ENCODE data around the gene ABHD17C. TPM values are rescaled to one million over a fixed set of nuclear protein-coding genes. Genes with fewer than 3 reads are reported as not detected.
A peak's percentile ranks its signal among the peaks of the same experiment; 100 is the strongest.

Gene ABHD17C
- total and polyA plus RNA-seq, 2 of the 8 experiments (the other 6 are each of a cell fraction or from before 2014, with no cell fraction given), result 20.2 to 29.8 TPM

GRCh38 chr15:80679167-80679803 is 15.8 kb upstream of the ABHD17C start:
- Histone ChIP-seq H3K4me1 (replicated peaks in 1 of 4; ENCODE audit: control insufficient read depth in 3 of 4, insufficient read depth in 4 of 4, low read length in 3 of 4) (no peaks in the 10 kb centered on the region), H3K27me3 (replicated peaks in 1 of 4; ENCODE audit: control insufficient read depth in 3 of 4, extremely low read depth in 1 of 4, insufficient read depth in 3 of 4, low read length in 3 of 4) (0 out of 7 replicates have a peak, but pooled peaks cover 0 to 2% (median 0%) of the 10 kb centered on the region in 4 experiments), H3K79me2 (ENCODE audit: control insufficient read depth in 1 of 2, insufficient read depth in 2 of 2, low read length in 2 of 2) (no peaks in the 10 kb centered on the region), H3K4me3 (ENCODE audit: extremely low read depth in 1 of 4, insufficient read depth in 2 of 4, low read depth in 3 of 4, low read length in 4 of 4) (no peak overlapping the region; a peak in 1 of 8 replicates), H2BK15ac (ENCODE audit: low read length) (no peak overlapping the region), H3K9me3 (ENCODE audit: insufficient read depth in 2 of 2, low read depth in 1 of 2, low read length in 1 of 2) (0 out of 4 replicates have a peak, but pooled peaks cover 0 to 4% of the 10 kb centered on the region in 2 experiments), H4K91ac (replicated peaks; ENCODE audit: insufficient read length, low read length) (no peak overlapping the region), H3K23ac (ENCODE audit: insufficient read length) (no peak overlapping the region), H3K4me2 (ENCODE audit: insufficient read depth in 1 of 2, low read depth in 2 of 2, low read length in 2 of 2) (no peak overlapping the region), H2BK20ac (ENCODE audit: low read length) (peak overlapping the region; percentile 82; the same call in 1 of the 2 replicates), H3K56ac (replicated peaks; ENCODE audit: insufficient read length, low read depth, low read length) (no peak overlapping the region), H2AFZ (ENCODE audit: low read length) (0 out of 2 replicates have a peak overlapping the region, but pooled peaks have one; percentile 48), H3K36me3 (ENCODE audit: control insufficient read depth in 2 of 4, insufficient read depth in 4 of 4, low read length in 3 of 4) (no peaks in the 10 kb centered on the region), H3K27ac (ENCODE audit: low read depth, low read length) (no peak overlapping the region), H3K18ac (ENCODE audit: extremely low read depth, low read length) (no peak overlapping the region), H3K79me1 (ENCODE audit: low read depth, low read length) (no peaks in the 10 kb centered on the region), H3K23me2 (ENCODE audit: low read depth, low read length) (no peaks in the 10 kb centered on the region), H2BK120ac (replicated peaks; ENCODE audit: low read depth, low read length) (no peak overlapping the region), H4K8ac (ENCODE audit: extremely low read depth, insufficient read depth, low read length) (no peak overlapping the region), H3K4ac (replicated peaks; ENCODE audit: insufficient read length, low read depth, low read length) (no peak overlapping the region), H4K5ac (ENCODE audit: insufficient read length, low read depth, low read length) (no peak overlapping the region), H4K20me1 (replicated peaks in 1 of 2; ENCODE audit: control insufficient read depth in 1 of 2, insufficient read depth in 2 of 2, low read length in 2 of 2) (no peaks in the 10 kb centered on the region), H3K14ac (ENCODE audit: insufficient read length) (no peak overlapping the region), H3K9ac (replicated peaks in 1 of 4; ENCODE audit: extremely low read depth in 1 of 4, low read depth in 3 of 4, low read length in 3 of 4) (no peak overlapping the region; a peak in 1 of 7 replicates), H2BK5ac (ENCODE audit: low read depth, low read length) (no peak overlapping the region), H2BK12ac (ENCODE audit: low read depth, low read length) (no peak overlapping the region), H2AK5ac (ENCODE audit: low read depth, low read length) (no peak overlapping the region)
- TF ChIP-seq E2F6 (IDR thresholded peaks at IDR 0.05) (no peak), FOSL1 (IDR thresholded peaks at IDR 0.05; ENCODE audit: insufficient read depth, low read depth, low read length) (no peak), YY1 (IDR thresholded peaks at IDR 0.05; ENCODE audit: low read depth, low read length) (peak; percentile 54; the same call in 1 of the 2 replicates), CHD1 (IDR thresholded peaks at IDR 0.05; ENCODE audit: low read depth, low read length) (no peak), EZH2 (IDR thresholded peaks at IDR 0.05; ENCODE audit: low read depth, low read length, severe bottlenecking) (no peak), NRF1 (IDR thresholded peaks at IDR 0.05; ENCODE audit: low read depth, low read length) (no peak), ASH2L (IDR thresholded peaks at IDR 0.05; ENCODE audit: low read length) (no peak), RBBP5 (IDR thresholded peaks at IDR 0.05; ENCODE audit: borderline replicate concordance, low read depth, low read length) (no peak), HDAC6 (IDR thresholded peaks at IDR 0.05; ENCODE audit: low read depth, low read length) (no peak)
- DNase-seq (ENCODE audit: low read depth in 1 of 2, low spot score in 2 of 2), result no peak
- no peak for FAIRE-seq
- ChIA-PET CTCF (ENCODE audit: partially characterized antibody) (interaction anchor here (1.0 to 1.7 kb wide), 5 partner anchors 13 to 309 kb away, joined by 3 to 10 read pairs (median 4); partner anchors contain the start of gene CEMIP), POLR2A (ENCODE audit: partially characterized antibody) (no interaction called here)
- 86% methylated on average over 5 of the region's 7 CpGs; no CpG with 5 or more reads in 1 of the 2 experiments for WGBS, 2 experiments (ENCODE audit: extremely low coverage in 1 of 2, insufficient coverage in 1 of 2, insufficient read length in 1 of 2, insufficient replicate concordance in 2 of 2, low coverage in 1 of 2, low lambda C conversion rate in 2 of 2, missing lambda C conversion rate in 1 of 2)

All from H1 (cell line).